ENCODE data around the gene ZXDC.

ZXDC gene

DNA sequence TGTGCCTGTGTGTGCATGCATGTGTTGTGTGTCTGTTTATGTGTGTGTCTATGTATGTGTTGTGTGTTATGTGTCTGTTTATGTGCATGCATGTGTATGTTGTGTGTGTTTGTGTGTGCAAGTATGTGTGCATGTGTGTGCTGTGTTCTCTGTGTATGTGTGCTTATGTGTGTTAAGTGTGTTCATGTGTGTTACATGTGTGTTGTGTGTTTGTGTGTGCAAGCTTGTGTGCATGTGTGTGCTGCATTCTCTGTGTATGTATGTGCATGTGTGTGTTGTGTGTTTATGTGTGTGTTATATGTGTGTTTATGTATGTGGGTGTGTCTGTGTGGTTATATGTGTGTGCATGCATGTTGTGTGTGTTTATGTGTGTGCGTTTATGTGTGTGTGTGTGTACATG is 27.0 kb upstream of the ZXDC start:
- TF ChIP-seq, protein P1, sequence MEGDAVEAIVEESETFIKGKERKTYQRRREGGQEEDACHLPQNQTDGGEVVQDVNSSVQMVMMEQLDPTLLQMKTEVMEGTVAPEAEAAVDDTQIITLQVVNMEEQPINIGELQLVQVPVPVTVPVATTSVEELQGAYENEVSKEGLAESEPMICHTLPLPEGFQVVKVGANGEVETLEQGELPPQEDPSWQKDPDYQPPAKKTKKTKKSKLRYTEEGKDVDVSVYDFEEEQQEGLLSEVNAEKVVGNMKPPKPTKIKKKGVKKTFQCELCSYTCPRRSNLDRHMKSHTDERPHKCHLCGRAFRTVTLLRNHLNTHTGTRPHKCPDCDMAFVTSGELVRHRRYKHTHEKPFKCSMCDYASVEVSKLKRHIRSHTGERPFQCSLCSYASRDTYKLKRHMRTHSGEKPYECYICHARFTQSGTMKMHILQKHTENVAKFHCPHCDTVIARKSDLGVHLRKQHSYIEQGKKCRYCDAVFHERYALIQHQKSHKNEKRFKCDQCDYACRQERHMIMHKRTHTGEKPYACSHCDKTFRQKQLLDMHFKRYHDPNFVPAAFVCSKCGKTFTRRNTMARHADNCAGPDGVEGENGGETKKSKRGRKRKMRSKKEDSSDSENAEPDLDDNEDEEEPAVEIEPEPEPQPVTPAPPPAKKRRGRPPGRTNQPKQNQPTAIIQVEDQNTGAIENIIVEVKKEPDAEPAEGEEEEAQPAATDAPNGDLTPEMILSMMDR (IDR thresholded peaks at IDR 0.05; ENCODE audit: control insufficient read depth, insufficient read depth, low read depth, low read length, missing control alignments), result no peak
- DNase-seq (ENCODE audit: low read depth), result no peak
- H3K4me3 ChIP-seq (ENCODE audit: control insufficient read depth, low read depth, low read length), result no peak overlapping the region

GRCh38 chr3:126501736-126502135 is 26.0 kb upstream of the ZXDC start:
- DNase-seq (ENCODE audit: low read depth), result no peak
- TF ChIP-seq, protein P1 (IDR thresholded peaks at IDR 0.05; ENCODE audit: control insufficient read depth, insufficient read depth, low read depth, low read length, missing control alignments), result no peak
- no peak overlapping the region for H3K4me3 ChIP-seq (ENCODE audit: control insufficient read depth, low read depth, low read length)

DNA sequence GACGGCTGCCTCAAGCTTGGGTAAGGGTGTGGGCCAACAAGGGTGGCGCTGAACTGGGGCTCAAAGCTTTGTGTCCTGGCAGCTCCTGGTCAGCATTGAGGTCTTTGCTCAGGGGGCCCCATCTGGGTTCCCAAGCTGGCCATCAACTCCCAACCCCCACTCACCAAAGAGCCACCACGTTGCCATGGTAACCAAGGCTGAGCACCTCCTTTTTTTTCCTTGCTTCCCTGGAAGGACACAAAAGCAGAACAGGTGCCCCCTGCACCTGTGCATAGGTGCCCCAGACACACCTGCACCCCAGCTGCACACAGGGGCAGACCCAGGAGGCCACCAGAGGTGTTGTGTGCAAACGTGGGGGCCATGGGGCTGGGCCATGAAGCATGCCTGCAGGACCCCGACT is 25.4 kb upstream of the ZXDC start:
- DNase-seq (ENCODE audit: low read depth), result no peak
- TF ChIP-seq, protein P1 (IDR thresholded peaks at IDR 0.05; ENCODE audit: control insufficient read depth, insufficient read depth, low read depth, low read length, missing control alignments), result no peak
- no peak overlapping the region for H3K4me3 ChIP-seq (ENCODE audit: control insufficient read depth, low read depth, low read length)

DNA sequence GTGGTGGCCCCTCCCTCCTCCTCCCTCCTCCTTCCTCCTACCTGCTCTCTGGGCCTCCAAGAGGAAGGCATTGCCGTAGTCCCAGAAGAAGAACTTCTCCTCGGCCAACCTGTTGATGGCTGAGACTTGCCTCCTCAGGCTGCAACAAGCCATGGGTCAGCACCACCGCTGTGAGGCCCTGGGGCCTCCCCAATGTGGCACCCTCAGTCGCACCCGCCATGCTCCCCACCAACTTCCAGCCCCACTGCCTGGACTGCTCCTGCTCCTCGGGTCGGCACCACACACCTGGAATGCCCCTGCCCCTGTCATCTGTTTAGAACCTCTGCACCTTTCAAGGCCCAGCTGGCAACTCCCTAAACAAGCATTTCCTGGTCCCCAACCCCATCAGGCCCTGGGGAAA is 24.3 kb upstream of the ZXDC start:
- no peak overlapping the region for H3K4me3 ChIP-seq (ENCODE audit: control insufficient read depth, low read depth, low read length)
- DNase-seq (ENCODE audit: low read depth), result no peak
- TF ChIP-seq, protein P1 (IDR thresholded peaks at IDR 0.05; ENCODE audit: control insufficient read depth, insufficient read depth, low read depth, low read length, missing control alignments), result no peak

DNA sequence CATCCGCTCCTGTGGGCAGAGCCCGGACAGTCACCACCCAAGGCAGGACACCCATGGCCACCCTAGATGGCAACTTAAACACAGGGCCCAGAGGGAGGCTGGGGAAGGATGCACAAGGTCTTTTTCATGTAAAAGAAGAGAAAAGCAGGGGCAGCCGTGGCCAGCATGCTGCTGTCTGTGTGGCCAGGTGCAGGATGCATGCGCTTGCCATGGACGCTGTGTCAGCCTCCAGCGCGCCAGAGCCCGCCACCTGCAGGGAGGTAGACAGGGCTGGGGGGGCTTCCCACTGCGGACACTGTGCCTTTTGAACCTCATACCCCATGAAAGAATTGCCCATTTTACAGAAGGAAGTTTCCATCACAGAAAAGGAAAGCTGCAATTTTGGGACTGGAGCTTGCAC is 23.7 kb upstream of the ZXDC start:
- TF ChIP-seq, protein P1 (IDR thresholded peaks at IDR 0.05; ENCODE audit: control insufficient read depth, insufficient read depth, low read depth, low read length, missing control alignments), result no peak
- no peak overlapping the region for H3K4me3 ChIP-seq (ENCODE audit: control insufficient read depth, low read depth, low read length)
- DNase-seq (ENCODE audit: low read depth), result no peak

GRCh38 chr3:126498929-126499328 is 23.2 kb upstream of the ZXDC start:
- TF ChIP-seq, protein P1 (IDR thresholded peaks at IDR 0.05; ENCODE audit: control insufficient read depth, insufficient read depth, low read depth, low read length, missing control alignments), result no peak
- no peak for DNase-seq (ENCODE audit: low read depth)
- H3K4me3 ChIP-seq (ENCODE audit: control insufficient read depth, low read depth, low read length), result no peak overlapping the region

DNA sequence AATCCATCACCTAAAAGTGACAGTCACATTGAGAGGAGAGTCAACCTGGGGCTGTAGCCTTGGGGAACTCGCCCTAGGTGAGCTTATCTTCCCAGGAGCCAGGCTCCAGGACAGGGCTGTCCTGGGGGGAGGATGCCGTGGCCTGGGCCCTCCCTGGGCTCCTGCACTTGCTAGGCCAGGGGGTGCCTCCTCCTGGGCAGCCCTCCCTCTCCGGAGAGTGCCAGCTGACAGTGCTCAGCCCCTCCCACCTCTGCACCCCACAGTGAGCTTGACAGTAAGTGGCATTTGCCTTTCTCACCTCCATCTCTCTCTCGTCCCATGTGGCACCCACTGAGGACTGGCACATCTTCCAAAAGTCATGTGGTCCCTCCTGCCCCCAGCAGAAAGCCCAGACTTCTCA is 22.8 kb upstream of the ZXDC start:
- H3K4me3 ChIP-seq (ENCODE audit: control insufficient read depth, low read depth, low read length), result no peak overlapping the region
- DNase-seq (ENCODE audit: low read depth), result no peak
- TF ChIP-seq, protein P1 (IDR thresholded peaks at IDR 0.05; ENCODE audit: control insufficient read depth, insufficient read depth, low read depth, low read length, missing control alignments), result no peak
